H7 (cell line): Measurements from ENCODE around the gene UBE2QL1. TPM values are rescaled to one million over a fixed set of nuclear protein-coding genes. Genes with fewer than 3 reads are reported as not detected.

Source experiments
- DNase-seq: peaks from one replicate; pipeline ENCODE4 v3.0.0; 2012
- H3K27me3 ChIP-seq: 2 replicates; pipeline ENCODE4 v1.6.0; 2011; ENCODE audit warnings: mild to moderate bottlenecking, low read length; ENCODE audit not compliant: control insufficient read depth, insufficient read depth
- H3K36me3 ChIP-seq: replicated peaks from 2 replicates; pipeline ENCODE4 v1.5.1; 2011; ENCODE audit warnings: low read length; ENCODE audit not compliant: control insufficient read depth, insufficient read depth
- H3K4me3 ChIP-seq: 2 replicates; pipeline ENCODE4 v1.5.1; 2011; ENCODE audit warnings: low read depth, mild to moderate bottlenecking, control low read depth, low read length, moderate library complexity; ENCODE audit not compliant: insufficient read depth
- total RNA-seq: library from RNA; depleted of rRNA; stranded (reverse); fragments of >200 nt; shearing (Covaris generic); gene quantifications from 2 replicates; pipeline ENCODE4 v1.2.3, GENCODE V29; 2014

UBE2QL1 gene
- total RNA-seq, 1 experiment from 2014 or later = 0.17 TPM

DNA sequence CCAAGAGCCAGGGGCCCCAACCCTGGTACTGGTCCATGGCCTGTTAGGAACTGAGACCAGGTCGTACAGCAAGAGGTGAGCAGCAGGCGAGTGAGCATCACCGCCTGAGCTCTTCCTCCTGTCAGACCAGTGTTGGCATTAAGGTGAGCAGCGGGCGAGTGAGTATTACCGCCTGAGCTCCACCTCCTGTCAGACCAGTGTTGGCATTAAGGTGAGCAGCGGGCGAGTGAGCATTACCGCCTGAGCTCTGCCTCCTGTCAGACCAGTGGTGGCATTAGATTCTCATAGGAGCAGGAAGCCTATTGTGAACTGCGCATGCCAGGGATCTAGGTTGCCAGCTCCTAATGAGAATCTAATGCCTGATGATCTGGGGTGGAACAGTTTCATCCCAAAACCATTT lies 31.0 kb upstream of the UBE2QL1 start:
- H3K36me3 ChIP-seq = no peaks in the 10 kb centered on the region
- H3K27me3 ChIP-seq = no peaks in the 10 kb centered on the region
- no peak overlapping the region for H3K4me3 ChIP-seq
- no peak for DNase-seq

DNA sequence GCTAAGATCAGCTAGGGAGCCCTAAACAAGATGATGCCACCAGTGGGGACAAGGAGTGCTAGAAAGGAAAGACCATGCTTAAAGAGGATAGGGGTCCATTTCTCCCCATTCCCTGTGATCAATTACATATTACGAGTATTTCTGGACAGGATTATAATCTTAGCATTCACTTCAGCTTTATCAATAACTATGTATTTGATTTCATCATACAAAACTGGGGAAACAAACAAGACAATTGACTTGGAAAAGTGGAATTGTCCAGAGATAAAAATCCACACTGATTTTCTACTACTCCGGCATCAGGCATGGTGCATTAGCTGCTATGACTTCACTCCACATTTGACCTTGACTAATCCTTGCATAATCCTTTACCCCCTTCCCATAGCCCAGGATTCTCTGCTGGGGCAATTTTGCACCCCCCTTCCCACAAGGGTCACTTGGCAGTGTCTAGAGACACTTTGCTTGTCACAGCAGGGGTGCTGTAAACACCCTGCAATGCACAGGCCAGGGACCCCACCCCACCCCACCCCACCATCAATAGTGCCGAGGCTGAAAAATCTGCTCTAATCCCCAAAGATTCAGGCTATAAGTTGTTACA lies 29.9 kb upstream of the UBE2QL1 start:
- Histone ChIP-seq H3K4me3 (no peak overlapping the region), H3K36me3 (no peaks in the 10 kb centered on the region), H3K27me3 (no peaks in the 10 kb centered on the region)
- no peak for DNase-seq

DNA sequence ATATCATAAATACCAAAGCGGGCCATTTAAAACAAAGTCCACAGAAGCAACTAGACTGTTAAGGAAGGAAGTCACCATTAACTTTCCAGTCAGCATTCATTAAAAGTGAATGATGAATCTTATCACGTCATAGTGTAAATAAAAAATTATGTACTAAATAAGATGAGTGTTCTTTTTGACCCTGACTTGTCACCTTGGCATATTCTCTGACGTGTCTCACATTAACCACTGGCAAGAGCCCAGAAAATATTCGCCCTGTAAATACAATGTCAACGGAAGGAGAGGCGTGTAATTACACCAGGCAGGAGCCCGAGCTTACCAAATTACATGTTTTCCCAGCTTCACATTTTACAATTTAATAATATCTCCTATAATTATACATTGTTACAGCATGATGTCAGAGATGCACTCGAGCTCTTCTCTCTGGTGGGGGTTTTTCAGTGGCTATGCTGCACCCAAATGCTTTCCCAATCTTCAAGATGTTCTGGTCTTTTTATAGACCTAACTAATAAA lies 29.3 kb upstream of the UBE2QL1 start:
- Histone ChIP-seq H3K27me3 (no peaks in the 10 kb centered on the region), H3K36me3 (no peaks in the 10 kb centered on the region), H3K4me3 (no peak overlapping the region)
- no peak for DNase-seq

DNA sequence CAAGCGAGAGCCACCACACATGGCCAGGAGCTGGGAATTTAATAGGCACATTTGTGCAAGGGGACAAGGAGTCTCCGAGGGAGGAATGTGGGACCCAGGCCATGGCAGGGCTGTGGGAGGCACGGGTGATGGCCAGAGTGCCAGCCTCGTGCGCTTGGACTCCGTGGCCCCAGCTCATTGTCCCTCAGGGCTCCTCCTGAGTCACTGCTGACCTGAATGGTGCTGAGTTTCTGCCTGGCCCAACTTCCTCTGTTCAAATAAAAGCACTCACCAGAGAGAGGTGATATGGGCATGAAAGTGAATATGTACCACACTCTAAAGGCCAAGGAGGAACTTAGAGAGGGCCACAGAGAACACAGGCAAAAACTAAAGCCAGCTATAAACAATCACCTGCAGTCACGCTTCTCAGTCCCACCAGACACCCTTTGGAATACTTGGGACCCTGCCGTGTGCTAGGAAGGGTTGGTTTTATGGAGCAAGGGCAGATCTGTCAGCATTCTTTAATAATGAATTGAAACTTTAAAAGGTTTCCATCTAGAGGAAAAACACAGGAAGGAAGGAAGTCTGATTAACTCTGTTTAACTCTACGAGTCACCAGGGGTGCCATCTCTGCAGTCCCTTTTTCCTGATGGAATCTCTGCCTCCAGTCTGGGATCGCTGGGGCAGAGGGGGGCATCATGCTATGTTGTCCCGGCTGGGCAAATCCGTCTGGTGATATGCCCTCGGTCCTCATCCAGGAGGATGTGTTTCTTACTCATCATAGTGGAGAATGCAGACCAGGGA lies 25.1 kb upstream of the UBE2QL1 start:
- Histone ChIP-seq H3K27me3 (no peaks in the 10 kb centered on the region), H3K4me3 (no peak overlapping the region), H3K36me3 (no peaks in the 10 kb centered on the region)
- DNase-seq = no peak

DNA sequence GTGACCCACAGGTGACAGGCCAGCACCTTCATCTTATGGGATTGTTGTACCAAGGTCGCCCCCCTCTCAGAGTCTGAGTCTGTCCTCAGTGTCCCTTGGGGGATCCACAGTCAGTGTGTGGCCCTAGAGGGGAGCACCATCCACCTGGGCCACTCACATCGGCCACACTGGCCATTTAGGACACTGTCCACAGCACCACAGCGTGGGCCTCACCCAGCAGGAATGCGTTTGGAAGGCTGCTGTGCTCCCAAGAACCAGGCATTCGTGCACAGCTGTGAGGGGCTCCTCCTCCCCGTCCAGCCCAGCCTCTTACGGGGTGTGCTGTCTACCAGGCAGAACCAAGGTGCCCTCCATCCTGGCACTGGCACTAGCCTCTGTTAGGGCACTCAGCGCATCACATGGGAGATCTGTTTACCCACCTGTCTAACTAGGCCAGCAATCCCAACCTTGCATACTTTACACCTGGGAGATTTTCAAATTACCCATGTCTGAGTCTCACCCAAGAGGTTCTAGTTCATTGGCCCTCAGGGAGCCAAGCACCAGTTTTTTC lies 24.5 kb upstream of the UBE2QL1 start:
- DNase-seq = no peak
- H3K36me3 ChIP-seq = no peaks in the 10 kb centered on the region
- H3K27me3 ChIP-seq = no peaks in the 10 kb centered on the region
- H3K4me3 ChIP-seq = no peak overlapping the region

DNA sequence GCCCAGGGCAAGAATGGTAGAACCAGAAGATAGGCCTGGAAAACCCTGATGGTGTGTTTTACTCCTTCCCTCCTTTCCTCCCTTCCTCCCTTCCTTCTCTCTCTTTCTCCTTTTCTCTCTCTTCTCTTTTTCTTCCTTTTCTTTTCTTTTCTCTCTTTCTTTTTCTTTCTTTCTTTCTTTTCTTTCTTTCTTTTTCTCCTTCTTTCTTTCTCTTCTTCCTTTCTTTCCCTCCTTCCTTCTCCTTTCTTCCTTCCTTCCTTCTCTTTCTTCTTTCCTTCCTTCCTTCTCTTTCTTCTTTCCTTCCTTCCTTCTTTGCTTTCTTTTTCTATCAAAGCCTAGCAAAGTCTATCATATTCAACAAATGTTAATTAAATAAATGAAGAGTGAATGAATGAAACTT lies 24.0 kb upstream of the UBE2QL1 start:
- Histone ChIP-seq H3K4me3 (no peak overlapping the region), H3K36me3 (no peaks in the 10 kb centered on the region), H3K27me3 (no peaks in the 10 kb centered on the region)
- DNase-seq = no peak

DNA sequence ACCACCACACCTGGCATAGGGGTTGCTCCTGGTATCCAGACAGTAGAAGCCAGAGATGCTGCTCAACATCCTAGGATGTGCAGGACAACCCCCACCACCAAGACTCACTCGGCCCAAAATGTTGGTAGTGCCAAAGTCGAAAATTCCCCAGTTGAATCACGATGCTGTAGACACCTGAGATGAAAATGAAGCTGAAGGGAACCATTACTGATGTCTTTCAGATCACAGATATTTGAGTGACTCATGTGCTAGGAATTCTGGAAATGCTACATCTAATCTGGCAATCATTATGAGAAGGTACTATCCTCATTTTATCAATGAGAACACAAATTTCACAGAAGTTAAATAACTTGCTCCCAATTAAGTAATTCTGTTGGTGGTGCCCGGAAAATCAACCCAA lies 21.0 kb upstream of the UBE2QL1 start:
- H3K36me3 ChIP-seq = no peaks in the 10 kb centered on the region
- no peak for DNase-seq
- no peaks in the 10 kb centered on the region for H3K27me3 ChIP-seq
- H3K4me3 ChIP-seq = no peak overlapping the region

DNA sequence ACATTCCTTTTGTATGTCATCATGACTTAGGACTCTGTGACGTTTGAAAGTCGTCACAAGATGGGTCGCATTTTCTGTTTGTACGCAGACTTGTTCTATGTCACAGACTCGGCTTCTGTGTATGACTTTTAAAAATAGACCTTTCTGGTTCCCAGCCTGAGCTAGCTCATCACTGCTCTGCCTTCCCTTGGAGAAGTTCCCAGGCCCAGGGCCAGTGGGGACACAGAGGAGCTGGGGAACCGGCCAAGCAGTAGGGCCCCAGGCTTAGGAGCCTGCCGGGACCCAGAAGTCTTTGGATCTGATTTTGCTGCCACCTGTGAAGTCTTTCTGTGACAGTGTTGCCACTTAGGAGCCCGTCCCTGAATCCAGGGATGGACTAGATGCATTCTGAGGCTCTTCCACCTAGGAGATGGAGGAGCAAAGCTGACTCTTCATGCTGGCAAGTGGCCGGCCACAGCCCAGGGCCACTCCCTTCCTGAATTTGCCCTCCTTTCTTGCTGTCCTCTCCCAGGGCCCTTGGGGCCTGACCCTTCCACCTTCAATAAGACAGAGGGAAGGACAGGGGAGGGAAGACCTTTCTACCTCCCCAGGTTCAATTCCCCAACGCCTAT lies 18.1 kb upstream of the UBE2QL1 start:
- no peak for DNase-seq
- Histone ChIP-seq H3K36me3 (no peaks in the 10 kb centered on the region), H3K4me3 (no peak overlapping the region), H3K27me3 (no peaks in the 10 kb centered on the region; the same call in 1 of the 2 replicates)

DNA sequence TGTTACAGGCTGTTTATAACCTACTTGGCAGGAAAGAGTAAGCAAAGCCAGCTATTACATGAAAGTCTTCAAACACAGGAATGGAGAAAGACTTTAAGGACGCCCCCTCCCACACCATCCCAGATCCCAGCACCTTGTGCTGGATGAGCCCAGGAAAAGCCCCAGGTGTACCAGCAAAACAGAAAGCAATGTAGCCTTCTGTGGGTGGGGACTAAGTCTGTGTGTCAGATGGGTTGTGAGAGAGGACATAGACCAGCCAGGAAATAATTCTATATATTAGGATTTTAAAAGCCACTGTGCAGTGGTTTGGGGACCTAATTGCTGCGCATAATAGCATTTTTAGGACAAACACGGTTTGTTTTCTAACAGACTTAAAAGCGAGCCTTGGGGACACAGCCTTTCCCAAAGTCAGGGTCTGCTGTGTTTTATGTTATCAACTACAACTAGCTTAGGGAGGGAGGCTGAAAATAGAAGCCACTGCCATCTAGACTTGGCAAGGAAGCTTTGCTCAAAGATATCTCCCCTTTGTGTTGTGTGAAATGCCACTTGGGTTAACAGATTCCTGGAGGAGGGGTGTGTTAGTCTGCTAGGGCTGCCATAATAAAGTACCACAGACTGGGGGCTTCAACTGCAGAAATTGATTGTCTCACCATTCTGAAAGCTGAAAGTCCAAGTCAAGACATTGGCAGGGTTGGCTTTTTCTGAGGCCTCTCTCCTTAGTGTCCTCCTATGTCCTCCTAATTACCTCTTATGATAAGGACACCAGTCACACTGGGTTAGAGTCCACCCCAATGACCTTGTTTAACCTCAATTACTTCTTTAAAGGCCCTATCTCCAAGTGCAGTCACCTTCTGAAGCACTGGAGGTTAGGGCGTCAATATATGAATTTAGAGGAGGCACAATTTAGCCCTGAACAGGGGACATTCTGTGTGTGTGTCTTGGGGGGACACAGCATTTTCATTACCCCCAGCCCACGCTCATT lies 17.2 kb upstream of the UBE2QL1 start:
- no peaks in the 10 kb centered on the region; the same call in 1 of the 2 replicates for H3K27me3 ChIP-seq
- no peak for DNase-seq
- H3K4me3 ChIP-seq = no peak overlapping the region
- no peaks in the 10 kb centered on the region for H3K36me3 ChIP-seq

DNA sequence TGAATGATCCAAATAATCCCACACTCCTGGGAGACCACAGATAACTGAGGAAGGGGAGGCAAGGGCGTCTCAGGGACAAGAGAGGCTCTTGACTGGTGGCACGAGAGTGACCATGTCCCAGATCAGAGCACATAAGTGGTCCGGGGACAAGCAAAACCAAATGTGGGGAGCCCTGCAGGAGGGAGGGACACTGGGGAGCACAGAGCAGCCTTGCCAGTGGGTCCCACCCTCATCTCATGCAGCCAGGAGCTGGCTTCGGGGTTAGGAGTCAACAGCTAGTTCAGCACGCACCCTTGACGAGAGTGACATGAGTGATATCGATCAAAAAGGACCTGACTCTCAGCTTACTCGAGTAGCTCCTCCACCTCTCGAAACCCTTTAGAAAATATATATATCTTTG lies 16.5 kb upstream of the UBE2QL1 start:
- Histone ChIP-seq H3K36me3 (no peaks in the 10 kb centered on the region), H3K27me3 (no peaks in the 10 kb centered on the region; the same call in 1 of the 2 replicates), H3K4me3 (no peak overlapping the region)
- no peak for DNase-seq

DNA sequence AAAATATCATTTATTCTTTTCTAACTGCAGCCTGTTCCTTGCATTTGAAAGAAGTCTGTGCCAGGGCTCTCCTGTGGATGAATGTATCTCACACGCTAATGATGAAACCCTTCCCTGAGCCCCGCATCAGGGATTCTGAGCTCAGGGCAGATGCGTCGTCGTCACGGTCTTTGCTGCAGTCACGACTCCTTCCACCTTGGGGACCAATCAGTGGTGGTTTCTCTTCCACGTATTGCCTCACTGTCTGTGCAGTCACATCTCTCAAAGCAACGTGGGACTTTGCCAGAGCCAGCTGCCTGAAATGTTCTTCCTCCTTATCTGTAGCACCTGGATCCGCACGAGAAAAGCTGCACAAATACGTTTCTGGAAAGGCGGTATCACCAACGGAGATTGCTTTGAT lies 13.9 kb upstream of the UBE2QL1 start:
- no peaks in the 10 kb centered on the region; the same call in 1 of the 2 replicates for H3K27me3 ChIP-seq
- no peak overlapping the region for H3K4me3 ChIP-seq
- no peaks in the 10 kb centered on the region for H3K36me3 ChIP-seq
- DNase-seq = no peak

DNA sequence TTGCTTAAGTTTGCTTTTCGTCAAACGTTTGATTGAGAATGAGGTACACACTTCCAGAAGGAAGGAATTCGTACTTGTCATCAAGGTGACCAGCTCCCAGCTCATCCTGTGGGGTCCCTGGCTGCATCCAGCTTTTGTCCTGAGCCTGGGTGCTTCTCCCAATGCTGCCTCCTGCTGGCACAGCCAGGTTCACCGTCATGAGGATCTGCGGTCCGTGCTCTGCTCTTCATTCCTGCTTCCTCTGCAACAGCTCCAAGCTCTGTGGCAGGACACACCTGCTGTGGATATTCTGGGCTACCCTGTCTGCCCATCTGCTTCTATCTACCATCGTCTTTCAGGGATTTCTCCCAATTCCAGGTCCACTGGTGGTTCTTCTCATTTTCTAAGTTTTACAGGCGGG lies 13.3 kb upstream of the UBE2QL1 start:
- no peaks in the 10 kb centered on the region; the same call in 1 of the 2 replicates for H3K27me3 ChIP-seq
- DNase-seq = peak; percentile 78

DNA sequence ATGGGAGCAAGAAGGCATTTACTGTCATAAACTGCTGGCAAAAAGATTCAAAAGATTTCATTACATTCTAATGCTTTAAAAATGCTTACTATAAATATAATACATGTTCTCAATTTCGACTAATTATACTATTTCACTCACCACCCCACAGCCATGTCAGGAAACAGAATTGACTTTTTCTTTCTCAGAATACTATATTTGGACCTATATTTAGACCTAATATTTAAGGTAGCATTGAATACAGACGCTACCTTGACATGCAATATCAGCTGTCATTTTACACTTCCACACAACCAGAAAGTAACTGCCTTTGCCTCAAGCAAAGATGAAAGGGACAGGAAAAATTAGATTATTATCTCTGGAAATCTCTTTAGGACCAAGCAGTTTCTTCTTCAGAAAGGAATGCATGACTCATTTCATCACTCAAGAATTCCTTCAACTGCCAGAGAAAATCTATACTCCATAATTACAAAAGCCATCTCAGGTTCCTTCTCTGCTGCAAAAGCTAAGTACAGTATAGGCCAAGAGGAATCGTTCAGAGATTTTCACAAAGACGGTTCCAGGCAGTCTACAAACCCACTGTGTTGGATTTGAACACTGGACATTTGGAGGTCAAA lies 11.8 kb upstream of the UBE2QL1 start:
- H3K4me3 ChIP-seq = no peak overlapping the region
- no peak for DNase-seq
- no peaks in the 10 kb centered on the region; the same call in 1 of the 2 replicates for H3K27me3 ChIP-seq
- no peaks in the 10 kb centered on the region for H3K36me3 ChIP-seq

More for the DNA sequence above, 13.3 kb upstream of the UBE2QL1 start:
- Histone ChIP-seq H3K4me3 (no peak overlapping the region), H3K36me3 (no peaks in the 10 kb centered on the region)
